Hematopoietic multipotent progenitor cell (in vitro differentiated cells): Measurements from ENCODE around the gene COQ6. TPM values are rescaled to one million over a fixed set of nuclear protein-coding genes. Genes with fewer than 3 reads are reported as not detected.
"Not testable (repeated sequence)": the region's sequence is repeated elsewhere in the genome, so short reads cannot be mapped to it uniquely, and the experiment has no call there.

Experiments used
- DNase-seq, 3 donors: peaks; one replicate each; pipeline ENCODE4 v3.0.0-alpha.2; 2011 to 2015; ENCODE audit warnings: low read depth in 2 of 3, low spot score in 2 of 3
- total RNA-seq: library from RNA; depleted of rRNA; stranded (reverse); fragments of >200 nt; gene quantifications from one replicate; pipeline ENCODE4 v1.2.3, GENCODE V29; 2012

Gene COQ6
- total RNA-seq, result 22.4 TPM

DNA sequence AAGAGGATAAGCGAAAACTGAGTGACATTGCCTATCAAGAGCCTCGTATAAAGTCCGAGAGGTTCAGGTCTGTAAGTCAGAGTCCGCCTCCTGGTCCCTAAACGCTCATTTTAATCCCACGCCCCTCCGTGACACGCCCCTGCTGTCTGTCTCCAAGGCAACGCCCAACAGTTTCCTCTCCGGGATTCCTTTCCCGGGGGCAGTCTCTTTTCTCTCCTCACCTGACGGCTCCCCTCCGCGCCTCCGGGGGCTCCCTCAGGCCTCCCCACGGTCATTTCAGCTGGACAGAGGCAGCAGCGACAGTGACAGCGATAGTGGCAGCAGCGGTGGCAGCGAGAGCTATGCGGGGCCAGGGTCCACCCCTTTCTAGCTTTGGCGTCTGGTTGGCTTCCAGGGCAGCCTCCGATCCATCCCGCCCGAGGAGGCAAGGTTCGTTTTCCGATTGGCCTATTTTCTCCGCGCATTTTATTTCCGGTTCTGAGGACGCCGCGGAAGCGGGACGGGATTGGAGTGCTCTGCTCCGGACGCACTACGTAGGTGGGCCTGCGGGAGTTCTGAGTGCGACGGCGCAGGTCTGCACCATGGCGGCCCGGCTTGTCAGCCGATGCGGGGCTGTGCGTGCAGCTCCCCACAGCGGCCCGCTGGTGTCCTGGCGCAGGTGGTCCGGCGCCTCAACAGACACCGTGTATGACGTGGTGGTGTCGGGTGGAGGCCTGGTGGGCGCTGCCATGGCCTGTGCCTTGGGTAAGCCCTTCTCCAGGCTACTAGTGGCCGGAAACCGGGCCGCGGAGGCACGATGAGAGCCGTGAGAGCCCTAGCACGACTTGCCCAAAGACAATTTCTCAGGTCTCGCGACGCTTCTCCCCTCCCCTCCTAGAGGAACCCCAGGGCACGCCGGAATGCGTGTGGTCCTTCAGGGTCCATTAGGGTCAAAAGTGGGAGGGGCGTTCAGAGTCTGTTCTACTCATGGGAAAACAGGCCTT lies at the start of gene COQ6, which contains the start of gene FAM161B:
TSS of gene COQ6 (plus strand) at position 551 of the 983 bp plus-strand sequence. CDS start at position 582, 31 bp downstream.
TSS of gene FAM161B (minus strand) at position 343 of the 983 bp plus-strand sequence. CDS start at position 275, 68 bp downstream.
- DNase-seq, result peak; percentile 84 to 98 (median 98)

GRCh38 chr14:73903028-73903427 lies 47.1 kb upstream of the COQ6 start:
- no peak for DNase-seq

GRCh38 chr14:73909681-73910080 lies 40.4 kb upstream of the COQ6 start:
- no peak for DNase-seq

DNA sequence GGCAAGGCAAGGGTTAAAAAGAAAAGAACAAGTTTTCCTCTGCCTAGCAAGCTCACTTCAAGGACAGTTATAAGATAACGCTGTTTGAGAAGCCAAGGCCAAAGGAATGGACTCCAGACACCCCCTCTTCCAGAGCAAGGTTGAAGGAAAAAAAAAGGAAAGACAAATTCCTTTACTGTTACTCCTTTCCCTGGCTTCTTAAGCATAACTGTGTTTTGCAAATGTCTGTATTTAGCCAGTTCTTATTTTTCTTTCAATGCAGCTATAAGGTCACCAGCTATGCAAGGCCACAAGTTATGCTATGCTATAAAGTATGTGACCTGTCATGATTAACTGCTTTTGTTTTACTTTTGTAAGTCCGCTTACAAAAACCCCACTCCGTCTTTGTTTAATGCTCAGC lies 36.8 kb upstream of the COQ6 start:
- no peak for DNase-seq

DNA sequence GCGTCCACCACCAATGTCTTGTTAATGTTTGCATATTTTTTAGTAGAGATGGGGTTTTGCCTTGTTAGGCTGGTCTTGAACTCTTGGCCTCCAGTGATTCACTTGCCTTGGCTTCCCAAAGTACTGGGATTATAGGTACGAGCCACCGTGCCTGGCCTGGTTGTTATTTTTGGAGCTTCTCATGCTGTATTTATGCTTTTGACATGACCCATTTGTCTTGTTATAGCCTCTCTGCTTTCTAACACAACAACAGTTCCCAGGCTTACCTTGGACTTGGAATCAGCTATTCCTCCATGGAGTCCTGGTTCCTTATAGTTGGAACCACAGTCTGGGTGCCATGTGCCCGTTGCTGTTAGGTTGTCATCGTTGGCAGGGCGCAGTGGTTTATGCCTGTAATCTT lies 33.8 kb upstream of the COQ6 start:
- no peak for DNase-seq

GRCh38 chr14:73919457-73919856 lies 30.6 kb upstream of the COQ6 start:
- not testable (repeated sequence) for DNase-seq

DNA sequence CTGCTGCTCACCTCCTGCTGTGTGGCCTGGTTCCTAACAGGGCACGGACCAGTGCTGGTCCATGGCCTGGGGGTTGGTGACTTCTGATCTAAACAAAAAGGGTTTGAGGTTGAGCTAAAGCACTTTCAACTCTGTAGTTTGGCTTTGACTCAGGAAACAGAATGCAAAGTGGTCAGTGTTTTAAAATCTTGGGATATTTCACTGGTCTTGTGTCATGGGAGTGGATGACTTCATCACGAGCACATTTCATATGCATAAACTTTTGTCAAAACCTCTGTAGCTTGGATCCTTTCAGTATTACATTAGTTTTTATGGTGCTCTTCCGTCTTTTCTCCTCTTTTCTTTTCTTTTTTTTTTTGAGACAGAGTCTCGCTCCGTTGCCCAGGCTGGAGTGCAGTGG lies 25.8 kb upstream of the COQ6 start:
- DNase-seq, result no peak

GRCh38 chr14:73935666-73936065 lies 14.4 kb upstream of the COQ6 start:
- DNase-seq, result peak in 1 of 3 donors; percentile 25

DNA sequence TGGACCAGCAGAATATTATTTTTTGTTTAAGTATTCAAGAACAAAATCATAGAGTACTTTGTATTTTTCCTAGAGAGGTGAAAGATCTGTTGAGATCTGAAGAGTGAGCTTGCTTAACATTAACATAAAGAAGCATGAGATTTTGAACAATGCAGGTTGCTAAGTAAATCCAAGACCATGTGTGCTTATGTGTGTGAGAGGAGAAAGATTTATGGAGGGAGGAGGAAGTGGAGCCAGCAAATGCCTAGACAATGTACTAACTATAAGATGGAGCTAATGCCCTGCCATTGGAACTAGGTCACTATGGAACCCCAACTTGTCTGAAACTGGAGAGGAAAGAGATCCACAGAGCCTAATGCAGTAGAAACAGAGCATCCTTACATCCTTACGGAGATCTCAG lies 13.6 kb upstream of the COQ6 start:
- DNase-seq, result no peak

- DNase-seq, result no peak
Measured at GRCh38 chr14:73937012-73937411, 13.1 kb upstream of the COQ6 start.

- no peak for DNase-seq
Measured at GRCh38 chr14:73942180-73942579, 7.9 kb upstream of the COQ6 start.

DNA sequence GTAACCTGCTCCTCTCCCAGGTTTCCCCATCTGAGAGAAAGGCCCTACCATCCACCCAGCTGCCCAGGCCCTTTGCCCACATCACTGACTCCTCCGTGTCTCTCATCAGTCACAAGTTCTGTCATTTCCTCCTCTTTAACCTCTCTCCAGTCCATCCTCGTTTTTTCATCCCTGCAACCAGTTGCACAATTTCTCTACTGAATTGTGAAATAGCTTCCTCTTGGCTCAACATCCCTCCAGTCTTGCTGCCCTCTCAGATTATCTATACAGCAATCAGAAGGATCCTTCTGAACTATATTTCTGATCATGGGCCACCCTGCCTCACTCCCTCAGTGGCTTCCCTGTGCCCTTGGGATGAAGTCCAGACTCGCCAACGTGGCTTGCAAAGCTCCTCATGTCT lies 7.0 kb upstream of the COQ6 start:
- DNase-seq, result peak in 1 of 3 donors; percentile 5

GRCh38 chr14:73944432-73945158 lies 5.5 kb upstream of the COQ6 start:
- no peak for DNase-seq

DNA sequence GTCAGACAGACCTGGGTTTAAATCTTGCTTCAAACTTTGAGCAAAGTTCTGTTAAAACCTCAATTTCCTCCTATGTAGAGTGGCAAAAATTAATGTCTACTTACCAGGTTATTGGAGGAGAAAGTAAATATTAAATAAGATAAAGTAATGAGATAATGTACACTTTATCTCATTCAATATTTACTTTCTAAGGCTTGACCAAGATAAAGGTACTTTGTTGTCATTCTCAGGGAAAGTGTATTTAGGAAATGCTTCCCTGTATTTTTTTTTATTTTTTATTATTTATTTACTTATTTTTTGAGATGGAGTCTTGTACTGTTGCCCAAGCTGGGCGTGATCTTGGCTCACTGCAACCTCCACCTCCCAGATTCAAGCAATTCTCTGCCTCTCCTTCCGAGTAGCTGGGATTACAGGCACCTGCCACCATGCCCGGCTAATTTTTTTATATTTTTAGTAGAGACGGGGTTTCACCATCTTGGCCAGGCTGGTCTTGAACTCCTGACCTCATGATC lies 4.9 kb upstream of the COQ6 start:
- no peak for DNase-seq

- no peak for DNase-seq
Measured at GRCh38 chr14:73953731-73954130, 3.6 kb downstream of the COQ6 start.

GRCh38 chr14:73955674-73956073 lies 5.6 kb downstream of the COQ6 start:
- DNase-seq, result no peak

GRCh38 chr14:73958591-73958990 lies 8.5 kb downstream of the COQ6 start:
- DNase-seq, result no peak

DNA sequence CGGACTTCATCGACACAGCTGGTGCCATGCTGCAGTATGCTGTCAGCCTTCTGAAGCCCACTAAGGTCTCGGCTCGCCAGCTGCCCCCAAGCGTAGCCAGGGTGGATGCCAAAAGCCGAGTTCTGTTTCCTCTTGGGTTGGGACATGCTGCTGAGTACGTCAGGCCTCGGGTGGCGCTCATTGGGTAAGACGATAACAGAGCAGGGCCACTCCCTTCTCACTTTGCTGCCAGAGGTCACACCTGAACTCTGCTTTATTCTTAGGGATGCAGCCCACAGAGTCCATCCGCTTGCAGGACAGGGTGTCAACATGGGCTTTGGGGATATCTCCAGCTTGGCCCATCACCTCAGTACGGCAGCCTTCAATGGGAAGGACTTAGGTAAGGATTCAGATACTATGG lies 11.1 kb downstream of the COQ6 start:
- no peak for DNase-seq

DNA sequence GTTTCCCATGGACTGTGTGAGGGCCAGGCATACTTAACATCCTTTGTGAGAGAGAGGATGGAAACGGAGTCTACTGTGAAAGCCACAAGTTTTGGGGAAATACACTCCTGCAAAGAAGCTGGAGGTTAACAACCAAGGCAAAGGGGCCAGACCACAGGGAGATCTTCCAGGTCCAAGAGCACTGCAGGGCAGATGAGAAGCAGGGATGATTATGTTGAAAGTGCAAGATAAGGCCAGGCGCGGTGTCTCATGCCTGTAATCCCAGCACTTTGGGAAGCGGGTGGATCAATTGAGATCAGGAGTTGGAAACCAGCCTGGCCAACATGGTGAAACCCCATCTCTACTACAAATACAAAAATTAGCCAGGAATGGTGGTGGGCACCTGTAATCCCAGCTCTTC lies 15.1 kb downstream of the COQ6 start:
- DNase-seq, result no peak

DNA sequence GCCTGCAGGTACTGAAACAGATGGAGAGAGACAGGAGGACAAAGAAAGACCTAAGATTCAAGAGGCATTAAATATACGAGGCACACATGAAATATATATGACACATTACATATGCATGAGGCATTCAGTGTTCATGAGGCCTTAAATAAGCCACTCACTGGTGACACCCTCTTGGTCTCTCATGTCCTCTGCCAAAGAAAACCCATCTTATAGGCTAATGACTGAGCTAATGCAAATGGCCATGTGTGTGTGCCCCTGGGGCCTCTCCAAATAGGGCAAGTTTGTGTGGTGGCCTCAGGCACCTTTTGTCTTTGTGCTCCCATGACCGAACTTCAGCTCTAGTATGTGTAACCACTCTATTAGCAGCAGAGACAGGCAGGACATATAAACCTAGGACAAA lies 18.8 kb downstream of the COQ6 start:
- DNase-seq, result no peak

DNA sequence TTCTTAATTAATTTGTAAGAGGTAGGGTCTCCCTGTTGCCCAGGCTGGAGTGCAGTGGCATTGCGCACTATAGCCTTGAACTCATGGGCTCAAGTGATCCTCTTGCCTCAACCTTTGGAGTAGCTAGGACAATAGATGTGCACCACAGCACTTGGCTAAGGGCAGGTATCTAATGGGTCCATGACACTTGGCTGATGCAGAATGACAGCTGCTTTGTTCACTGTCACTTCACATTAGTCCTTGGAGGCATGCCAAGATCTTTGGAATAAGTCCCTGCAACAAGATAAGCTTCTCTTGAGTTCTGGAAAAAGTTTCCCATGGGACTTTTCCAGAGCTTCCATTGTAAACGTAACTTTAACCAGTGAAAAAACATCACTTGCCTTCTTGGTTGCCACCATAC lies 23.4 kb downstream of the COQ6 start:
- no peak for DNase-seq
